IPS DF 4.7 (cell line): Measurements from ENCODE around the gene PITHD1.
"Not testable (repeated sequence)": the region's sequence is repeated elsewhere in the genome, so short reads cannot be mapped to it uniquely, and the experiment has no call there.

Experiments
- DNase-seq: peaks from one replicate; pipeline ENCODE4 v3.0.0-alpha.2; 2013; ENCODE audit warnings: low spot score; ENCODE audit errors: extremely low read depth

Gene PITHD1

DNA sequence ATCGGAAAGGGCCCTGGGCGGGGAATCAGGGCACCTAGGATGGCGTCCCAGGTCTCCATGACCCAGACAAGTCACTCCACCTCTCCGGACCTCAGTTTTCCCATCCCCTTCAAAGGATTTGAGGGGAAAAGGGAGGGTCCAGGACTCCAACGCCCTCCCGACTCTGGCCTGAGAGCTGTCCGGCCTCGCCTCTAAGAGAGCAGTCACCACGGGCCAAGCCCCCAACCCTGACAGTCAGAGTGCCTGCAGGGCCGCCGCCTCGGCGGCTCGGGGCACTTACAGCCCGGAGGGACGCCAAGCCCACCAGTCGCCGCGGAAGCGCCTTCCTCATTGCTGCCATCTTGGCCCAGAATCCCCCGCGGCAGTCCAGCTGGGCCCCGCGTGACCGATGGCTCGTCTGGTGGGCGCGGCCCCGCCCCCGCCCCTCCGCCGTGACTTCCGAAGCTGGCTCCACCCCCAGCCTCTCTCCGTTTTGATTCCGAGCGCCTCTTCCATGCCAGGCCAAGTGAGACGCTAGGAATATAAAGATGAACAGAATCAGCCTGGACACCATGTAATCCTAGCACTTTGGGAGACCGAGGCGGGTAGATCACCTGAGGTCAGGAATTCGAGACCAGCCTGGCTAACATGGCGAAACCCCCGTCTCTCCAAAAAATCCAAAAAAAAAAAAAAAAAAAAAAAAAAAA is 47.0 kb downstream of the PITHD1 start, which contains the start of gene HMGCL:
TSS of gene HMGCL (minus strand) at position 354 of the 686 bp plus-strand sequence. CDS start at position 340, 14 bp downstream.
- DNase-seq: peak; percentile 28

DNA sequence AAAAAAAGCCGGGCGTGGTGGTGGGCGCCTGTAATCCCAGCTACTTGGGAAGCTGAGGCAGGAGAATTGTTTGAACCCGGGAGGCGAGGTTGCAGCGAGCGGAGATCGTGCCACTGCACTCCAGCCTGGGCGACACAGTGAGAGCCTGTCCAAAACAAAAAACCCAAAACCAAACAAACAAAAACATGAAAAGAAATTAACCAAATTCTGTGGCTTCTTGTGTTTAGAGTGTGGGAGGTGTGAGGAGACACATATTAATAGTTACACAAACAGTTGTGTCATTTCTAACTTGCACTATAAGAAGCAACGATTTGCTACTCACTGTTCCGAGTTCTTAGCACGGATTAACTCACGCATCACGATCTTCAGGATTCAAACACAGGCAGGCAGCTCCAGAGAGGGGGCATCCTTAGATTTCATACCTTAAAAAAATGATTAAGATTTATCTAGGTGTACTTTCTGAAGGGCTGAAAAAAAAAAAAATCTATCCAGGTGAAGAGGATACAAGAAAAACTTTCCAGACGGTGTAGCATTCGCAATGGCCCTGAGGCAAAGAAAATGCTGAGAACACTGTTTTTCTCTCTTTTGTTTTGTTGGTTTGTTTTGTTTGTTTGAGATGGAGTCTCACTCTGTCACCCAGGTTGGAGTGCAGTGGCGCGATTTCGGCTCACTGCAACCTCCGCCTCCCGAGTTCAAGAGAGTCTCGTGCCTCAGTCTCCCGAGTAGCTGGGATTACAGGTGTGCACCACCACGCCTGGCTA is 47.7 kb downstream of the PITHD1 start:
- no peak for DNase-seq

DNA sequence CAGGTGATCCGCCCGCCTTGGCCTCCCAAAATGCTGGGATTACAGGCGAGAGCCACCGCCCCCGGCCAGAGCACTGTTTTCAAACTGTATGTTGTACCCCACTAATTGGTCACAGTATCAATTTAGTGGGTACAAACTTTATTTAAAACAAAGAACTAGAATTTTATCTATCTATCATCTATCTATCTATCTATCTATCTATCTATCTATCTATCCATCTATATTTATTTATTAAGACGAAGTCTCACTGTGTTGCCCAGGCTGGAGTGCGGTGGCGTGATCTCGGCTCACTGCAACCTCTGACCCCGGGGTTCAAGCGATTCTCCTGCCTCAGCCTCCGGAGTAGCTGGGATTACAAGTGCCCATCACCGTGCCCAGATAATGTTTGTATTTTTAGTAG is 48.4 kb downstream of the PITHD1 start:
- DNase-seq: not testable (repeated sequence)

DNA sequence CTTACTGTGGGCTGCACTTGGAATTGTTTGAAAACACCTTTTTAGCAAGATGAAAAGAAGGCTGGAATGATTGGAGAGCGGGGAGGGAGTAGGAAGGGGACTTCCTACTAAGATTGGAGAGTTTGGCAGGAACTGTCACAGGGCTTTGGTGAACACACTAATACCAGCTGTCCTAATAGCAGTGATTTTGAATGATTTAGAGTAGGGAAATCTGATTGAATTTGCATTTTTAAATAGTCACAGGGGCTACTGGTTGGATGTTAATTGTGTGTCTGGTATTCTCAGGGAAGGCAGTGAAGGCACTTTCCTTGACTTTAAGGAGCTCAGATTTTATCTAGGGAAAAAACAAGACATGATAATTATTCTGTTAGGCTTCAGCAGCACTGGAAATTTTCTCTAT is 49.5 kb downstream of the PITHD1 start:
- no peak for DNase-seq

DNA sequence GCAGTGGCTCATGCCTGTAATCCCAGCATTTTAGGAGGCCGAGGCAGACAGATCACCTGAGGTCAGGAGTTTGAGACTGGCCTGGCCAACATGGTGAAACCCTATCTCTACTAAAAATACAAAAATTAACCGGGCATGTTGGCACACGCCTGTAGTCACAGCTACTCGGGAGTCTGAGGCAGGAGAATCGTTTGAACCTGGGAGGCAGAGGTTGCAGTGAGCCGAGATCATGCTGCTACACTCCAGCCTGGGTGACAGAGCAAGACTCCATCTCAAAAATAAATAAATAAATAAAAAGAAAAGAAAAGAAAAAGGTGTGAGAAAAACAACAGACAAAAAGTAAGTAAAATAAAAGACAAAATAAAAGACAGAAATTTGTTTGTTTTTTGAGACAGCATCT is 55.9 kb downstream of the PITHD1 start:
- not testable (repeated sequence) for DNase-seq

DNA sequence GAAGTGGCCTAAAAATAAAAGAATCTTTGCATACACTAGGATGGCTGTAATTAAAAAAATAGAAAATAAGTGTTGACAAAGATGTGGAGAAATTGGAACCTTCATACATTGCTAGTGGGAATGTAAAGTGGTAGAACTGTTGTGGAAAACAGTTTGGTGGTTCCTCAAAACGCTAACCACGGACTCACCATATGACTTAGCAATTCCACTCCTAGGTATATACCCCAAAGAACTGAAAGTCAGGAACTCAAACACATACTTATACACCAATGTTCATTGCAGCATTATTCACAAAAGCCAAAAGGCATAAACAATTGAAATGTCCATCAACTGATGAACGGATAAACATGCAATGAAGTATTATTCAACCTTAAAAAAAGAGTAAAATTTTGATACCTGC is 57.8 kb downstream of the PITHD1 start:
- DNase-seq: no peak
